SK-N-SH (cell line): ENCODE results near the gene STK4. TPM values are rescaled to one million over a fixed set of nuclear protein-coding genes. Genes with fewer than 3 reads are reported as not detected.

Experiments used
- CTCF ChIA-PET: fragments of 300-600, 350-600 bp; formaldehyde crosslinking; extraction: SDS; loops from one replicate; lab custom pipeline; 2021; lab: Yijun Ruan, JAX
- POLR2A ChIA-PET: fragments of 350-600 bp; sonication (Branson Sonifier 250); formaldehyde crosslinking; extraction: SDS; loops from one replicate; lab custom pipeline; 2020; ENCODE audit warnings: antibody characterized with exemption, inconsistent platforms; lab: Yijun Ruan, JAX
- DNase-seq: peaks from one replicate; pipeline ENCODE4 v3.0.0; 2012
- H2AFZ ChIP-seq: fragments of 200-600 bp; sonication (generic); 2 replicates; pipeline ENCODE4 v1.8.1; 2016; ENCODE audit warnings: antibody characterized with exemption, mild to moderate bottlenecking, low read depth
- H3F3A ChIP-seq: fragments of 200-600 bp; sonication (generic); replicated peaks from 2 replicates; pipeline ENCODE3; 2016; ENCODE audit warnings: antibody characterized with exemption, mild to moderate bottlenecking; ENCODE audit not compliant: insufficient read depth
- H3K27ac ChIP-seq, 2 experiments: fragments of 200-500 bp in 1 of 2; fragments of 200-600 bp in 1 of 2; sonication (Bioruptor generic) in 1 of 2; sonication (generic), shearing (Covaris generic) in 1 of 2; 2 replicates each; pipeline versions ENCODE4 v1.5.1 to v1.6.1; 2014 to 2016; ENCODE audit warnings: low read depth in 2 of 2, inconsistent platforms in 1 of 2, low read length in 1 of 2, mild to moderate bottlenecking in 1 of 2, mixed read lengths in 1 of 2
- H3K27me3 ChIP-seq: fragments of 200-600 bp; sonication (generic), shearing (Covaris generic); 2 replicates; pipeline ENCODE4 v1.6.1; 2016; ENCODE audit warnings: mixed run types; ENCODE audit not compliant: insufficient read depth
- H3K36me3 ChIP-seq, 2 experiments: fragments of 200-500 bp in 1 of 2; fragments of 200-600 bp in 1 of 2; sonication (Bioruptor generic) in 1 of 2; sonication (generic) in 1 of 2; replicated peaks in 1 of 2; 2 replicates each; pipeline versions ENCODE3 to v1.5.1; 2014 to 2016; ENCODE audit warnings: low read length in 1 of 2, mild to moderate bottlenecking in 1 of 2; ENCODE audit not compliant: insufficient read depth in 2 of 2, control insufficient read depth in 1 of 2
- H3K4me1 ChIP-seq, 2 experiments: fragments of 200-500 bp in 1 of 2; fragments of 200-600 bp in 1 of 2; sonication (Bioruptor generic) in 1 of 2; sonication (generic), shearing (Covaris generic) in 1 of 2; 2 replicates each; pipeline versions ENCODE4 v1.5.1 to v1.6.1; 2014 to 2016; ENCODE audit warnings: low read depth in 1 of 2, low read length in 1 of 2, mixed run types in 1 of 2; ENCODE audit not compliant: insufficient read depth in 2 of 2, control insufficient read depth in 1 of 2
- H3K4me2 ChIP-seq: fragments of 200-600 bp; sonication (generic), shearing (Covaris generic); 2 replicates; pipeline ENCODE4 v1.6.1; 2017; ENCODE audit warnings: mixed run types
- H3K4me3 ChIP-seq, 2 experiments: fragments of 200-500 bp in 1 of 2; fragments of 200-600 bp in 1 of 2; sonication (Bioruptor generic) in 1 of 2; sonication (generic), shearing (Covaris generic) in 1 of 2; 2 replicates each; pipeline versions ENCODE4 v1.5.1 to v1.8.1; 2014 to 2016; ENCODE audit warnings: low read depth in 2 of 2, inconsistent platforms in 1 of 2, low read length in 1 of 2, mild to moderate bottlenecking in 1 of 2, mixed read lengths in 1 of 2, moderate library complexity in 1 of 2
- H3K79me2 ChIP-seq: fragments of 200-600 bp; sonication (generic); 2 replicates; pipeline ENCODE4 v1.8.1; 2017; ENCODE audit warnings: mild to moderate bottlenecking; ENCODE audit not compliant: insufficient read depth
- H3K9ac ChIP-seq: fragments of 200-600 bp; sonication (generic); 2 replicates; pipeline ENCODE4 v1.6.1; 2017; ENCODE audit warnings: mixed run types
- H3K9me2 ChIP-seq: fragments of 200-600 bp; sonication (generic); 2 replicates; pipeline ENCODE4 v1.6.1; 2017; ENCODE audit warnings: mixed run types
- H3K9me3 ChIP-seq: fragments of 200-600 bp; sonication (generic); 2 replicates; pipeline ENCODE4 v1.6.1; 2017; ENCODE audit warnings: mixed run types, mild to moderate bottlenecking, moderate library complexity
- H4K20me1 ChIP-seq: fragments of 200-600 bp; sonication (generic); 2 replicates; pipeline ENCODE4 v1.6.1; 2017; ENCODE audit warnings: mild to moderate bottlenecking, mixed run types; ENCODE audit not compliant: insufficient read depth
- CTCF ChIP-seq: fragments of 200-600 bp; sonication (generic); IDR thresholded peaks from 2 replicates; pipeline ENCODE4 v1.6.1; 2017; ENCODE audit warnings: antibody characterized with exemption, mild to moderate bottlenecking, moderate library complexity
- ELF1 ChIP-seq: IDR thresholded peaks from 2 replicates; pipeline ENCODE4 v1.4.0; 2012
- EP300 ChIP-seq, 2 experiments: IDR thresholded peaks; 2 replicates each; pipeline versions ENCODE4 v1.4.0 to v1.6.1; 2012; ENCODE audit warnings: borderline replicate concordance in 1 of 2, low read depth in 1 of 2, low read length in 1 of 2
- FOXJ3 ChIP-seq: sonication (generic); formaldehyde crosslinking; IDR thresholded peaks from 2 replicates; pipeline ENCODE4 v1.5.1; 2020; ENCODE audit warnings: mild to moderate bottlenecking, missing genetic modification reagents
- GABPA ChIP-seq: IDR thresholded peaks from 2 replicates; pipeline ENCODE4 v1.4.0; 2012; ENCODE audit warnings: low read depth, mild to moderate bottlenecking
- GATA2 ChIP-seq: sonication (generic); formaldehyde crosslinking; IDR thresholded peaks from 2 replicates; pipeline ENCODE4 v1.5.0; 2020; ENCODE audit warnings: mild to moderate bottlenecking, missing genetic modification reagents
- JUND ChIP-seq: IDR thresholded peaks from 2 replicates; pipeline ENCODE4 v1.4.0; 2012
- MEF2A ChIP-seq: IDR thresholded peaks from 2 replicates; pipeline ENCODE4 v1.4.0; 2012; ENCODE audit warnings: low read depth, borderline replicate concordance
- MXI1 ChIP-seq: IDR thresholded peaks from 2 replicates; pipeline ENCODE4 v1.6.1; 2012; ENCODE audit warnings: mild to moderate bottlenecking, low read depth, low read length, improper control_type of control experiment
- NFIC ChIP-seq: IDR thresholded peaks from 2 replicates; pipeline ENCODE4 v1.4.0; 2012; ENCODE audit warnings: borderline replicate concordance
- POLR2AphosphoS5 ChIP-seq: IDR thresholded peaks from 2 replicates; pipeline ENCODE4 v1.6.1; 2012; ENCODE audit warnings: low read depth, low read length
- RAD21 ChIP-seq: IDR thresholded peaks from 2 replicates; pipeline ENCODE4 v1.6.1; 2012; ENCODE audit warnings: mild to moderate bottlenecking, low read length
- REST ChIP-seq: IDR thresholded peaks from 2 replicates; pipeline ENCODE4 v1.6.1; 2012; ENCODE audit warnings: mild to moderate bottlenecking, low read depth, low read length, moderate library complexity
- RFX5 ChIP-seq: IDR thresholded peaks from 2 replicates; pipeline ENCODE4 v1.6.1; 2012; ENCODE audit warnings: mild to moderate bottlenecking, improper control_type of control experiment, low read length
- RXRA ChIP-seq: IDR thresholded peaks from 2 replicates; pipeline ENCODE4 v1.4.0; 2012; ENCODE audit warnings: low read depth, mild to moderate bottlenecking, borderline replicate concordance
- SIN3A ChIP-seq: IDR thresholded peaks from 2 replicates; pipeline ENCODE4 v1.6.1; 2012; ENCODE audit warnings: low read depth, mild to moderate bottlenecking, low read length, moderate library complexity, borderline replicate concordance
- SMC3 ChIP-seq: IDR thresholded peaks from 2 replicates; pipeline ENCODE4 v1.6.1; 2012; ENCODE audit warnings: low read depth, low read length, improper control_type of control experiment
- TAF1 ChIP-seq: IDR thresholded peaks from 2 replicates; pipeline ENCODE4 v1.6.1; 2012; ENCODE audit warnings: low read depth, mild to moderate bottlenecking, low read length, moderate library complexity, borderline replicate concordance
- TCF12 ChIP-seq: IDR thresholded peaks from 2 replicates; pipeline ENCODE4 v1.4.0; 2012
- TEAD4 ChIP-seq: IDR thresholded peaks from 2 replicates; pipeline ENCODE4 v1.4.0; 2012; ENCODE audit warnings: mild to moderate bottlenecking, borderline replicate concordance; ENCODE audit not compliant: insufficient read depth
- USF1 ChIP-seq: IDR thresholded peaks from 2 replicates; pipeline ENCODE4 v1.4.0; 2012; ENCODE audit warnings: low read depth, borderline replicate concordance
- YY1 ChIP-seq: IDR thresholded peaks from 2 replicates; pipeline ENCODE4 v1.4.0; 2012; ENCODE audit warnings: low read depth, mild to moderate bottlenecking
- WGBS: methylation state at CpG from one replicate; pipeline ENCODE4 v1.1.6; 2017; ENCODE audit warnings: low lambda C conversion rate; 5-methylcytosine and 5-hydroxymethylcytosine counted together
- polyA plus RNA-seq, 3 experiments: library from polyadenylated mRNA; depleted of rRNA; stranded (reverse); fragments of >200 nt; gene quantifications; 2 replicates each; pipeline ENCODE4 v1.2.3, GENCODE V29; 2012

The STK4 gene
- polyA plus RNA-seq, 1 of the 3 experiments (the other 2 are of a cell fraction), result 11.4 TPM

GRCh38 chr20:45011108-45011526 lies 44.8 kb downstream of the STK4 start:
- no peaks in the 10 kb centered on the region for H3K9me3 ChIP-seq
- no peaks in the 10 kb centered on the region for H3K9me2 ChIP-seq
- no peak overlapping the region for H2AFZ ChIP-seq
- H3K4me3 ChIP-seq, result peak overlapping the region in 1 of 2 experiments; percentile 33; a peak in 1 of 4 replicates
- CTCF ChIA-PET, result interaction anchor here (0.6 to 4.8 kb wide), 39 partner anchors 9 to 760 kb away, joined by 3 to 74 read pairs (median 4); partner anchors contain the start of gene STK4
- H3K4me2 ChIP-seq, result peak overlapping the region; percentile 49
- H3K79me2 ChIP-seq, result peaks cover 27% of the 10 kb centered on the region
- H3K27ac ChIP-seq, result peak overlapping the region; percentile 51 to 96; a peak in 3 of 4 replicates
- no peaks in the 10 kb centered on the region for H3K27me3 ChIP-seq
- peak; percentile 57 for DNase-seq
- POLR2A ChIA-PET, result no interaction called here
- H4K20me1 ChIP-seq, result no peaks in the 10 kb centered on the region
- TF ChIP-seq TCF12, result no peak
- TF ChIP-seq SMC3, result peak; percentile 71
- TF ChIP-seq MEF2A, result 0 out of 2 replicates have a peak, but pooled peaks have one; percentile 37
- no peak for TF ChIP-seq USF1
- TF ChIP-seq SIN3A, result 0 out of 2 replicates have a peak, but pooled peaks have one; percentile 34
- peak; percentile 14; the same call in 1 of the 2 replicates for TF ChIP-seq POLR2AphosphoS5
- peak; percentile 54; the same call in 1 of the 2 replicates for TF ChIP-seq NFIC
- no peak for TF ChIP-seq FOXJ3 (CRISPR knock-in tag)
- peak; percentile 82 for TF ChIP-seq RAD21
- TF ChIP-seq JUND, result 0 out of 2 replicates have a peak, but pooled peaks have one; percentile 21
- TF ChIP-seq CTCF, result peak; percentile 96
- peak; percentile 76 for TF ChIP-seq RXRA
- TF ChIP-seq MXI1, result no peak
- H3K4me1 ChIP-seq, result peaks cover 15 to 31% of the 10 kb centered on the region in 2 experiments
- H3K36me3 ChIP-seq, result peaks cover 4 to 34% of the 10 kb centered on the region in 2 experiments
- WGBS, result 6% methylated on average over 2 of the region's 2 CpGs
- peaks cover 55% of the 10 kb centered on the region for H3F3A ChIP-seq
- peak overlapping the region; percentile 58 for H3K9ac ChIP-seq

- Histone ChIP-seq H2AFZ (no peak overlapping the region), H4K20me1 (no peaks in the 10 kb centered on the region), H3K27ac (peak overlapping the region in 1 of 2 experiments; percentile 96; a peak in 3 of 4 replicates), H3F3A (peaks cover 68% of the 10 kb centered on the region), H3K4me2 (no peak overlapping the region), H3K36me3 (peaks cover under 1 to 27% of the 10 kb centered on the region in 2 experiments), H3K9ac (peak overlapping the region; percentile 72; the same call in 1 of the 2 replicates), H3K4me3 (no peak overlapping the region), H3K9me3 (no peaks in the 10 kb centered on the region), H3K79me2 (peaks cover 34% of the 10 kb centered on the region), H3K9me2 (no peaks in the 10 kb centered on the region), H3K4me1 (peaks cover 25 to 48% of the 10 kb centered on the region in 2 experiments), H3K27me3 (no peaks in the 10 kb centered on the region)
- ChIA-PET CTCF (interaction anchor here (0.7 to 4.8 kb wide), 9 partner anchors 22 to 956 kb away, joined by 3 to 74 read pairs (median 9); no protein-coding TSS in a partner anchor), POLR2A (no interaction called here)
- DNase-seq, result no peak
- WGBS, result 49% methylated on average over 3 of the region's 3 CpGs
- TF ChIP-seq GABPA (no peak), REST (no peak), RFX5 (no peak), TEAD4 (peak; percentile 87), YY1 (no peak), ELF1 (no peak), EP300 (IDR thresholded peaks at IDR 0.05; ENCODE audit: borderline replicate concordance in 1 of 2, low read depth in 1 of 2, low read length in 1 of 2) (0 out of 4 replicates have a peak, but pooled peaks of 1 of the 2 experiments have one; percentile 33), TCF12 (peak; percentile 40; the same call in 1 of the 2 replicates), TAF1 (no peak), GATA2 (CRISPR knock-in tag) (no peak), NFIC (no peak), FOXJ3 (CRISPR knock-in tag) (no peak), JUND (peak; percentile 48)
Measured at GRCh38 chr20:45012682-45013302, 46.5 kb downstream of the STK4 start.
